ENCODE measurements around the gene SVOPL. TPM values are rescaled to one million over a fixed set of nuclear protein-coding genes. Genes with fewer than 3 reads are reported as not detected.

SVOPL gene
- total RNA-seq, 1 donor from 2014 or later = not detected

DNA sequence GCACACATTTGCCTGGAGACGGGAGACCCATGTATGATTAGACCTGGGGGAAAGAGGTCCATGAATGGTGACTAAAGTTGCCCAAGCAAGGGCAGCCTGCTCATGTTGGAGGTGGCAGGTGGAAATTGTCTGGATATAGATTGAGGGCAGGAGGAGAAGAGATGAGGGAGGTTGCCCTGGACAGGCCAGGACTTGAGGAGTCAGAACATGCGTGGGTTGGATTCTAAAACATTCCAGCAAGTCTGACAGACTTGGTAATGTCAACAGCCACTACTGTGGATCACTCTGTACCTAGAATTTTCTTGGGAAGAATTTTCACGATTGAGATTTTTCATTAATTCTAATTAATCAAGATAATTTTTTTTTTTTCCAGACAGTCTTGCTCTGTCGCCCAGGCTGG, 19.1 kb upstream of the SVOPL start:
- intact Hi-C loops (cut with micrococcal nuclease) = no loop called here
- ATAC-seq (ENCODE audit: low read depth) (no peak), DNase-seq (no peak)
- Mint-ChIP-seq H3K9me3 (no peaks in the 10 kb centered on the region), H3K27ac (no peak overlapping the region), H3K4me3 (no peak overlapping the region), H3K4me1 (peaks cover 5% of the 10 kb centered on the region), H3K27me3 (peaks cover 15% of the 10 kb centered on the region), H3K36me3 (ENCODE audit: low read depth) (no peaks in the 10 kb centered on the region)
- ChIA-PET POLR2A (no interaction called here), CTCF (no interaction called here)
- TF ChIP-seq, protein P1, sequence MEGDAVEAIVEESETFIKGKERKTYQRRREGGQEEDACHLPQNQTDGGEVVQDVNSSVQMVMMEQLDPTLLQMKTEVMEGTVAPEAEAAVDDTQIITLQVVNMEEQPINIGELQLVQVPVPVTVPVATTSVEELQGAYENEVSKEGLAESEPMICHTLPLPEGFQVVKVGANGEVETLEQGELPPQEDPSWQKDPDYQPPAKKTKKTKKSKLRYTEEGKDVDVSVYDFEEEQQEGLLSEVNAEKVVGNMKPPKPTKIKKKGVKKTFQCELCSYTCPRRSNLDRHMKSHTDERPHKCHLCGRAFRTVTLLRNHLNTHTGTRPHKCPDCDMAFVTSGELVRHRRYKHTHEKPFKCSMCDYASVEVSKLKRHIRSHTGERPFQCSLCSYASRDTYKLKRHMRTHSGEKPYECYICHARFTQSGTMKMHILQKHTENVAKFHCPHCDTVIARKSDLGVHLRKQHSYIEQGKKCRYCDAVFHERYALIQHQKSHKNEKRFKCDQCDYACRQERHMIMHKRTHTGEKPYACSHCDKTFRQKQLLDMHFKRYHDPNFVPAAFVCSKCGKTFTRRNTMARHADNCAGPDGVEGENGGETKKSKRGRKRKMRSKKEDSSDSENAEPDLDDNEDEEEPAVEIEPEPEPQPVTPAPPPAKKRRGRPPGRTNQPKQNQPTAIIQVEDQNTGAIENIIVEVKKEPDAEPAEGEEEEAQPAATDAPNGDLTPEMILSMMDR (IDR thresholded peaks at IDR 0.05) = no peak

DNA sequence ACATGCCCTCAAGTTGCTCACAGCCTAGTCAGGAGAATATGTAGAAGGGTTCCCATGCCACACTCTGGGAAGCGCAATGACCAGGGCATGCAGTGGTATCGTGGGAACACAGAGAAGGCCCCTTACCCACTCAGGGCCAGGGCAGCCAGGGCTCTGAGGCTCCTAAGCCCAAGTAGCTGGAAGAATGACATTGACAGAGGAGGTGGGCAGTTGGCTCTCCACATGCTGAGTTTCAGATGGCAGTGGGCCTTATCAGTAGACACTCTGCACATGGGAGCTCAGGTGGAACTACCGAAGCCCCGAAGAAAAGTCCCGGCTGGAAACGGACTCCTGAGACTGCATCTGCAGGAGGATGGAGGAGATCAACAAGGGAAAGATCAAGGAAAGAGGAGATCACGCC, 15.7 kb upstream of the SVOPL start:
- H3K4me1 Mint-ChIP-seq = peaks cover 5% of the 10 kb centered on the region
- no peak for ATAC-seq (ENCODE audit: low read depth)
- H3K27me3 Mint-ChIP-seq = peaks cover 17% of the 10 kb centered on the region
- ChIA-PET POLR2A (no interaction called here), CTCF (no interaction called here)
- no peaks in the 10 kb centered on the region for H3K9me3 Mint-ChIP-seq
- no peak overlapping the region for H3K4me3 Mint-ChIP-seq
- H3K36me3 Mint-ChIP-seq (ENCODE audit: low read depth) = no peaks in the 10 kb centered on the region
- no peak overlapping the region for H3K27ac Mint-ChIP-seq
- TF ChIP-seq, protein P1 (IDR thresholded peaks at IDR 0.05) = no peak
- intact Hi-C loops (cut with micrococcal nuclease) = no loop called here
- no peak for DNase-seq

DNA sequence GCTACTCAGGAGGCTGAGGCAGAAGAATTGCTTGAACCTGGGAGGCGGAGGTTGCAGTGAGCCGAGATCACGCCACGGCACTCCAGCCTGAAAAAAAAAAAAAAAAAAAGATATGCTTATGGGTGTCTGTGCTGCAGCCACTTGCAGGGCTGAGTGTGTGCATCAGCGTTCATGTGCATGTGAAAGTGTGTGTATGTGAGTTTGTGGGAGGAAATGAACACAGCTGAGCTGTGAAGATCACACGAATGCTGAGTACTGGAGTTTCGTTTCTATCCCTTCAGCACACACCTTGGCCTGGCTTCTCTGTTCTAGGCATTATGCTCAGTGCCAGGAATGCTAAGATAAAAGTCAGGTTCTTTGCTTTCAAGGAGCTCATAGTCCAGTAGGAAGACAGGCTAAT, 12.0 kb upstream of the SVOPL start:
- ChIA-PET POLR2A (no interaction called here), CTCF (no interaction called here)
- intact Hi-C loops (cut with micrococcal nuclease) = no loop called here
- H3K4me3 Mint-ChIP-seq = no peak overlapping the region
- ATAC-seq (ENCODE audit: low read depth) (no peak), DNase-seq (no peak)
- H3K4me1 Mint-ChIP-seq = peaks cover 5% of the 10 kb centered on the region
- no peak overlapping the region for H3K27ac Mint-ChIP-seq
- no peaks in the 10 kb centered on the region for H3K36me3 Mint-ChIP-seq (ENCODE audit: low read depth)
- peaks cover 14% of the 10 kb centered on the region for H3K27me3 Mint-ChIP-seq
- TF ChIP-seq, protein P1 (IDR thresholded peaks at IDR 0.05) = no peak
- no peaks in the 10 kb centered on the region for H3K9me3 Mint-ChIP-seq

DNA sequence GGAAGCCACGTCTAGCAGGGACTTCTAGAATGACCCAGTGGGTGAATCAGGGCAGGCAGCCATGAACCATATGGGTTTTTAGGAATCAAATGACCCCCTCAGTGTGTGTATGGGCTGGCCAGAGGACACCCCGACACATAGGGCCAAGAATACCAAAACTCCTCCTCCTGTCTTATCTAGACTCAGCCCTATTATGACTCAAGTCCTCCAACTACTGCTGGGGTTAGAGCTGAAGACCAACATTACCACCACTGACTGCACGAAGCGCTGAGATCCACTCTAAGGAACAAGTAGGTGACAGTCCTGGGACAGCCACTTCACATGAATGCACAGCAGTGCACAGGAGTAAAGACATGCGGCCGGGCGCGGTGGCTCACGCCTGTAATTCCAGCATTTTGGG, 11.5 kb upstream of the SVOPL start:
- Mint-ChIP-seq H3K9me3 (no peaks in the 10 kb centered on the region), H3K27ac (no peak overlapping the region), H3K36me3 (ENCODE audit: low read depth) (no peaks in the 10 kb centered on the region), H3K4me3 (no peak overlapping the region), H3K4me1 (no peaks in the 10 kb centered on the region), H3K27me3 (peaks cover 10% of the 10 kb centered on the region)
- ATAC-seq (ENCODE audit: low read depth) (no peak), DNase-seq (no peak)
- ChIA-PET POLR2A (no interaction called here), CTCF (no interaction called here)
- intact Hi-C loops (cut with micrococcal nuclease) = no loop called here
- TF ChIP-seq, protein P1 (IDR thresholded peaks at IDR 0.05) = no peak

DNA sequence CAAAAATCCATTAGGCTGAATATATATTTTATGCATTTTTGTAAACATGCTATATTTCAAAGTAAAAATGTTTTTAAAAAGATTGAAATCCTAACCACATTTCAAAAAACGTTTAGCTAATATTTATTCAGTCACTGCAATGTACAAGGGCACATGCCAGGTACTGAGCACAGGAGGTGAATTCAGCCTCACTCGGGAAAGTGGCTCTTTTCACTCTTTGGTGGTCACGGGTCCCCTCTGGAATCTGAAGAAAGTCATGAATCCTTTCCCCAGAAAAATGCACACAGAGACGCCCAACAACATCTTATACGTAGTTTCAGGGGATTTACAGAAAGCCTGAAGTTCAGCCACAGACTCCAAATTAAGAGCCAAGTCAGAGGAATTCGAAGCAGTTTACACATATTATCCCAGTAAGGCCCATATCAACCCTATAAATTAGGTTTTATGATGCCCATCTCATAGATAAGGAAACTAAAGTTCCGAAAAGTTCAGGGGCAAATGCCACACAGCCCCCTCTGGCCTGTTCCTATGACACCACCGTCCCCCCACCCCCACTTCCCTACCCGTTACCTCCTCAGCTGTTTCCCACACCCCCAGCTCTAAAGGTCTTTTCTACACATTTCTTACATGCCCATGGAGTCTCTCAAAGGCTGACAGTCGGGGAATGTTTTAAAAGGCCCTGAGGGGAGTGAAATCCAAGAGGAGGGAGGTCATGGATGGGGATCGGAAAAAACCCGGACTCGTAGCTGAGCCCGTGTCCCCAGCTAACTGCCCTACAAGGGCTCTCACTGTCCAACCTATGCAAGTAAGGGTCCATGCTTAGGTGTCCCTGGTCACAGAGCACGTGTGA, 9.6 kb upstream of the SVOPL start:
- CTCF ChIA-PET = no interaction called here

More for the DNA sequence above, 9.6 kb upstream of the SVOPL start:
- intact Hi-C loops (cut with micrococcal nuclease) = no loop called here
- no peaks in the 10 kb centered on the region for H3K4me1 Mint-ChIP-seq
- POLR2A ChIA-PET = no interaction called here
- H3K4me3 Mint-ChIP-seq = no peak overlapping the region
- H3K9me3 Mint-ChIP-seq = no peaks in the 10 kb centered on the region
- TF ChIP-seq, protein P1 (IDR thresholded peaks at IDR 0.05) = no peak
- peaks cover 4% of the 10 kb centered on the region for H3K27me3 Mint-ChIP-seq
- H3K36me3 Mint-ChIP-seq (ENCODE audit: low read depth) = no peaks in the 10 kb centered on the region
- ATAC-seq (ENCODE audit: low read depth) = no peak
- no peak overlapping the region for H3K27ac Mint-ChIP-seq
- DNase-seq = no peak
